ENCODE measurements around the gene RNF26.

RNF26 gene

GRCh38 chr11:119316016-119316728 lies 18.2 kb upstream of the RNF26 start:
- no peak for DNase-seq (ENCODE audit: low read depth)

DNA sequence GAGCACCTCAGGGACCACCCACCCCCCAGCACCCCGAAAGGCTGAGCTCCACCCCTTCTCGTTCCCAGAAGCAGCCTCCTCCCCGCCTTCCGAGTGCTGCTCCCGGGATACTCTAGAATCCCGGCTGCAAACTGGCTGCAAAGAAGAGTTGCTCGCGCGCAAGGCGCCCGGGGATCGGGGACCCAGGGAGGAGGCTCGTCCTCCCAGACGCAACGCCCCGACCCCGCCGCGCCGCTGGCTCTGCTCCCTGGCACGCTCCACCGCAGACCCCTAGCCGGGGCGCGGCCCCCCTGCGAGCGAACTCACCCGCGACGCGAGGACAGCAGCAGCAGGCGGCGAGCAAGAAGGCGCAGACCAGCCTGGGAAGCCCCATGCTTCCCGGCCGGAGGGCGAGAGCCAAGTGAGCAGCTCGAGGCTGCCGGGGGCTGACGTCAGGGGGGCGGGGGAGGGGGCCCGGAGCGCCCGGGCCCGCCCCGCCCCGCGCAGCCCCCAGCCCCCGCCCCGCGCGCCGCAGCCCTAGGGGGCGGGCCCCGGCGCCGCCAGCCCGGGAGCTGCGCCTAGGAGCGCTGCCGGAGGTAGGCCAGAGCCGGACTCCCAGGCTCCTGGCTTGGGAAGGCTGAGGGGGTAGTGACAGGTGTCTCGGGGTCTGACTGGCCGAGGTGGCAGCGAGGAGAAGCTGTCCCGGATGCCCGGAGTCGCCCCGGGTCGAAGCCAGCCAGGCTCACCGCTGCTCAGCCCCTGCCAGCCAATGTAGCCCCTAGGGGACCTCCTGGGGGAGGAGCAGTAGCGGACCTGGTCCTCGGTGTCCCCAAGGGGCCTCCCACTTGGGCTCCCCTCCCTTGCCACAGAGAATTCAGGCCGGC lies 17.4 kb upstream of the RNF26 start, which contains the start of gene MCAM:
Gene MCAM, minus strand, starts transcription at position 402 of the 863 bp plus-strand sequence. Its CDS starts 29 bp downstream, at position 373.
- DNase-seq (ENCODE audit: low read depth) = peak; percentile 25

DNA sequence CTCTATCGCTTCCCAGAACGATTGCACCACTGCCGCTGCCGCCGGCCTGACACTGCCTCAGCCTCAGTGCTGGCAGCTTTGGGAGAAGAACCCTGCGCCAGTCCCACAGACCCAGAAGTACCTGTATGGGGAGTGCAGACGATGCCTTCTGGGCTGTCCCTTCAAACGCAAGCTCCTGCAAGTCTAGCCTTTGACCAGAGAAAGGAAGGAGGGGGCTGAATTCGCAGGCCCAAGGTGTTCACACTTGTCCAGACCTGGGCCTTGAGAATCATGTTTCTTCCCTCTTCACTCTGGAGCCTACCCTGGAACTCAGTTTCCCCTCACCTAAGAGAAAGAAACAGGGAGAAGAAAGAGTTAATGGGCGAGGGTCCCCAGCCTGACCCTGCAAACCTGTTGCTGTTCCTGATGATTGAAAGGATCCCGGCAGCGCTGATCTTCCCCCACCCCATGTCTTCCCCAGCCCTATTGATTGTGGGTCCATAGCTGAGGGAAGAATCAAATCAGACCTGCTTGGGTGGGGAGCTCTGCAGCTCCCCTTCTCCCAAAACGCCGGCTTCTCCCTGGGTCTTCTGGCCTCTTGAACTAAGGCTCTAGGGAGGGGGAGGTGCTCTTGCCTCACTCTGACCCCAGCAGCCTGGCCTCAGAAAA lies 16.6 kb upstream of the RNF26 start:
- no peak for DNase-seq (ENCODE audit: low read depth)

DNA sequence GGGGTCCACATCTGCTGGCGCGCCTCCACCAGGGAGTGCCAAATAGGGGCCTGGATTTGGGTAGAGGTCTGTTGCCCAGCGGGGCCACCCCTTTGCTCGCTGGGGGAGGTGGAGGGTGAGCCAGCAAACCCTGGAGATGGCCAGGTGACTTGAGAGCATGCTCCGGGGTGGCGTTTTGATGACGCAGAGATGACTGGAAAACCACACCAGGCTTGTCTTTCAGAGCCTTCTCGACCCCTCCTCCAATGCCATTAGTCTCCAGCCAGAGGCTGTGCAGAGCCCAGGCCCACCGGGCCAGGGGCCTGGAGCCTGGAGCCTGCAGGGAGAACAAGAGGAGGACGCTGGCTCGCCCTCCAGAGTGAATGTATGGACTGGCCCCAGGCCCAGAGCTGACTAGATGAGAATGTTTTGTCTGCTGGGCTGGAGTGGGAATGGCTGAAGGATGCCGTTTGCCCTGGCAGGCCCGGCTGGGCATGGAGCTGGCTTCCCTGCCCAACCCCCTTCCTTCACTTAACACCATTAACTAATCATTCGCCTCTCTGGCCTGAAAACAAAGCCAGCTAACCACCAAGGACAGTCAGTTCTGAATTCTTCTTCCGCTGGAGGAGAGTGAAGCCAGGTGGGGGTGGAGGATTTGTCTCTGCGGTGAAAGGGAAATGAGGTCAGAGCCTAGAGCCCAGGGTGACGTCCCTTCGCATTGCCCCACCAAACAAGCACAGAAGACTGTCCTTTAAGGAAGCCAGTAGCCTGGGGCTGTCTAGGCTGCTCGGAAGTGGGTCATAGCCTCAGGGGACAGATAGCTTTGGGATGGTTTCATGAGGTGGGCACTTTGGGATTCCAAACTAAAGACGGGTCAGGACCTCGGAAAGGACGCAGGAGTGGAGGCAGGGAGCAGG lies 15.8 kb upstream of the RNF26 start:
- peak; percentile 40 for DNase-seq (ENCODE audit: low read depth)

- no peak for DNase-seq (ENCODE audit: low read depth)
Measured at GRCh38 chr11:119319136-119319699, 15.1 kb upstream of the RNF26 start.

GRCh38 chr11:119319700-119320239 lies 14.6 kb upstream of the RNF26 start:
- DNase-seq (ENCODE audit: low read depth) = no peak

- DNase-seq (ENCODE audit: low read depth) = no peak
Measured at GRCh38 chr11:119320240-119320775, 14.0 kb upstream of the RNF26 start.

DNA sequence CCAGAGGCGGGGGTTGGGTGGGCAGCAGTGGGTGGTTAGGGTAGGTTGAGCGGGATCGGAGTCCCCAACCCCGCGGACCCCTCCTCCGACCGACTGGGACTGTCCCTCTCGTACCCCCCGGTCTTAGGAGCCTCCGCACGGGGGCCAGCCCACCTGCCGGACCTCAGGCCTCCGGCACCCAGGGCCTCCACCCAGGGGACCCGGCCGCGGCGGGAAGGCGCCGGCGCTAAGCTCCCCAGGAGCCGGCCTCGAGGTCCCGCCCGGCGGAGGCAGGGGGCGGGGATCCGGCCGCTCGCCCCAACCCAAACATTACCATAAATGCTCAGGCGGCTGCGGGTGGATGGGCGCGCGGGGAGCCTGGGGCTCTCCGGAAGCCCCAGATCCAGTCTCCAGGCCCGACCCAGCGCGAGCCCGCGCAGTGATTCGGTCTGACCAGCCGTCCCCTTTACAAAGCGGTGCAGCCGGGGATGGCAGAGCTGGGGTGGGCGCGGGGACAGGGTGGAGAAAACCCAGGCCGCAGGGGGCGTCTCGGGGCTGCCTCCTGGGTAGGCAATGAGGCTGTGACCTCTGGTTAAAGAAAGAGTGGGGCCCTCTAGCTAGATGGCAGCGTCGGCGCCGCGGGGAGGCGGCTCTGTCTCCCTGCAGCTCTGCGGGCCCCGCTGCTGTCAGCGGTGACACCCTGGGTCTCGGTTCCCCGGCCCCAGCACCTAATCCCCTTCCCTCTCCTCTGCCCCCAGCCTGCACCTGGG lies 13.4 kb upstream of the RNF26 start:
- peak; percentile 23 for DNase-seq (ENCODE audit: low read depth)

GRCh38 chr11:119322360-119322739 lies 12.0 kb upstream of the RNF26 start:
- no peak for DNase-seq (ENCODE audit: low read depth)

- no peak for DNase-seq (ENCODE audit: low read depth)
Measured at GRCh38 chr11:119322921-119323531, 11.3 kb upstream of the RNF26 start.

DNA sequence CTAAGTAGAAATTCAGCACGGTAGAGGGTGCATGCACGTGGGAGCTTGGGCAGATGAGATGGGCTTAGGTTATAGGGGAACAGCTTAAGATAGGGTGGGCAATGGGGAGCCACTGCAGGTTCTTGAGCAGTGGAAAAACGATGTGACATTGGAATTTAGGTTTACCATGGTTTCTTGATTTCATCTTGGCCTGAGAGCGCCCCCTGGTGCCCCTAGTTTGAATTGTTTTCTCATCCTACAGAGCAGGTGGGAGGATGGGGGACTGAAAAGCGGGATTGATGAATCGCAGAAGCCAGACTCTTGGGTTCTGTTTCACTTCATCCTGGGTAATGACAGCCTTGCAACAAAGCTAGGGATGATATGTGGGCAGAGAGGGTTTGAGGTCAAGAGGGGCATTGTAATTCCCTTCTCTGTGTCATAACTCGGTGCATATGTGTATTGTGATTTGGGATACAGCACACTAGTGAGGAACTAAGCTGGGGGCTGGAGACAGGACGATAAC lies 10.7 kb upstream of the RNF26 start:
- peak; percentile 33 for DNase-seq (ENCODE audit: low read depth)

GRCh38 chr11:119324189-119324588 lies 10.1 kb upstream of the RNF26 start:
- no peak for DNase-seq (ENCODE audit: low read depth)

DNA sequence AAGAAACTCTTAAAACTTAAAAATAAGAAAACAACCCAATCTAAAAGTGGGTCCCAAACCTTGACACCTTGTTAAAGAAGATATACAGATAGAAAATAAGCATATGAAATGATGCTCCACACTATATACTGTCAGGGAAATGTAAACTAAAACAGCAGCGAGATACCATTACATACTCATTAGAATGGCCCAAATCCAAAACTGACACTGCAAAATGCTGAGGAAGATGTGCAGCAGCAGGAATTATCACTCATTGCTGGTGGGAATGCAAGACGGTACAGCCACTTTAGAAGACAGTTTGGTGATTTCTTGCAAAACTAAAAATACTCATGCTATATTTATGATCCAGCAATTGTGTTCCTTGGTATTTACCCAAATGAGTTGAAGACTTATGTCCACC lies 5.0 kb upstream of the RNF26 start:
- no peak for DNase-seq (ENCODE audit: low read depth)

GRCh38 chr11:119330237-119330636 lies 4.1 kb upstream of the RNF26 start:
- no peak for DNase-seq (ENCODE audit: low read depth)

GRCh38 chr11:119332111-119332765 lies 2.1 kb upstream of the RNF26 start:
- DNase-seq (ENCODE audit: low read depth) = no peak

DNA sequence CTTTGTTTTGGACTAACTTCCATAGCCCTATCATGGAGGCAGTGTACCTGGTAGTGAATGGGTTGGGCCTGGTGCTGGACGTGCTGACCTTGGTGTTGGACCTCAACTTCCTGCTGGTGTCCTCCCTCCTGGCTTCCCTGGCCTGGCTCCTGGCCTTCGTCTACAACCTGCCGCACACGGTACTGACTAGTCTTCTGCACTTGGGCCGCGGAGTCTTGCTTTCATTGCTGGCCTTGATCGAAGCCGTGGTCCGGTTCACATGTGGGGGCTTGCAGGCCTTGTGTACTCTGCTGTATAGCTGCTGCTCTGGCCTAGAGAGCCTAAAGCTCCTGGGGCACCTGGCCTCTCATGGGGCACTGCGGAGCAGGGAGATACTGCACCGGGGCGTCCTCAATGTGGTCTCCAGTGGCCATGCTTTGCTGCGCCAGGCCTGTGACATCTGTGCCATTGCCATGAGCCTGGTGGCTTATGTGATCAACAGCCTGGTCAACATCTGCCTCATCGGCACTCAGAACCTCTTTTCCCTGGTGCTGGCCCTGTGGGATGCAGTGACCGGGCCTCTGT lies 846 bp downstream of the RNF26 start:
- no peak for DNase-seq (ENCODE audit: low read depth)

DNA sequence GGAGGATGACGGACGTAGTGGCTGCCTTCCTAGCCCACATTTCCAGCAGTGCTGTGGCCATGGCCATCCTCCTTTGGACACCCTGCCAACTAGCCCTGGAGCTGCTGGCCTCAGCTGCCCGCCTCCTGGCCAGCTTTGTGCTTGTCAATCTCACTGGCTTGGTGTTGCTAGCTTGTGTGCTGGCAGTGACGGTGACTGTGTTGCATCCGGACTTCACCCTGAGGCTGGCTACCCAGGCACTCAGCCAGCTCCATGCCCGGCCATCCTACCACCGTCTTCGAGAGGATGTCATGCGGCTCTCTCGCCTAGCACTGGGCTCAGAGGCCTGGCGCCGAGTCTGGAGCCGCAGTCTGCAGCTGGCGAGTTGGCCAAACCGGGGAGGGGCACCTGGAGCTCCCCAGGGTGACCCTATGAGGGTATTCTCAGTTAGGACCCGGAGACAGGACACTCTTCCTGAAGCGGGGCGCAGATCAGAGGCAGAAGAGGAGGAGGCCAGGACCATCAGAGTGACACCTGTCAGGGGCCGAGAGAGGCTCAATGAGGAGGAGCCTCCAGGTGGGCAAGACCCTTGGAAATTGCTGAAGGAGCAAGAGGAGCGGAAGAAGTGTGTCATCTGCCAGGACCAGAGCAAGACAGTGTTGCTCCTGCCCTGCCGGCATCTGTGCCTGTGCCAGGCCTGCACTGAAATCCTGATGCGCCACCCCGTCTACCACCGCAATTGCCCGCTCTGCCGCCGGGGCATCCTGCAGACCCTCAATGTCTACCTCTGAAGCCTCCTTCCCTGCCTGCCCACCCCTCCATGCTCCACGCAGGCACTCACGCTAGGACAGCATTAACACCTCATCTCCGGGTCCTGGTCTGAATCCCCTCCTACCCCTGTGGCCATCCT lies 1.6 kb downstream of the RNF26 start:
- no peak for DNase-seq (ENCODE audit: low read depth)

Measured in T-helper 22 cell (primary cell).